Smooth muscle cell (in vitro differentiated cells): ENCODE data around the gene MTG2. TPM values are rescaled to one million over a fixed set of nuclear protein-coding genes. Genes with fewer than 3 reads are reported as not detected.

Experiments
- DNase-seq: peaks from one replicate; lab custom pipeline; 2025; ENCODE audit not compliant: unreplicated experiment; lab: John Stamatoyannopoulos, UW
- H2AFZ ChIP-seq: fragments of 200-600 bp; sonication (generic); 2 replicates; pipeline ENCODE4 v1.6.0; 2016; ENCODE audit warnings: antibody characterized with exemption, low read depth, mild to moderate bottlenecking
- H3F3A ChIP-seq: fragments of 200-600 bp; sonication (generic); 2 replicates; pipeline ENCODE4 v1.6.0; 2017; ENCODE audit warnings: antibody characterized with exemption, low read depth
- H3K27ac ChIP-seq: fragments of 200-600 bp; sonication (generic); 2 replicates; pipeline ENCODE4 v1.5.1; 2016; ENCODE audit warnings: low read depth, mild to moderate bottlenecking
- H3K27me3 ChIP-seq: fragments of 200-600 bp; sonication (generic); 2 replicates; pipeline ENCODE4 v1.6.1; 2016; ENCODE audit warnings: low read depth, mild to moderate bottlenecking
- H3K36me3 ChIP-seq: fragments of 200-600 bp; sonication (generic); 2 replicates; pipeline ENCODE4 v1.5.1; 2016; ENCODE audit warnings: low read depth
- H3K4me1 ChIP-seq: fragments of 200-600 bp; sonication (generic); 2 replicates; pipeline ENCODE4 v1.5.1; 2016; ENCODE audit warnings: low read depth
- H3K4me2 ChIP-seq: fragments of 200-600 bp; sonication (generic); 2 replicates; pipeline ENCODE4 v1.6.0; 2016; ENCODE audit warnings: mild to moderate bottlenecking
- H3K4me3 ChIP-seq: fragments of 200-600 bp; sonication (generic); 2 replicates; pipeline ENCODE4 v1.5.1; 2016; ENCODE audit warnings: mild to moderate bottlenecking
- H3K79me2 ChIP-seq: fragments of 200-600 bp; sonication (generic); 2 replicates; pipeline ENCODE4 v1.6.0; 2016; ENCODE audit warnings: low read depth, mild to moderate bottlenecking
- H3K9ac ChIP-seq: fragments of 200-600 bp; sonication (generic); 2 replicates; pipeline ENCODE4 v1.6.0; 2016; ENCODE audit warnings: low read depth
- H3K9me3 ChIP-seq: fragments of 200-600 bp; sonication (generic); replicated peaks from 2 replicates; pipeline ENCODE4 v1.5.1; 2016; ENCODE audit warnings: low read depth
- H4K20me1 ChIP-seq: fragments of 200-600 bp; sonication (generic); 2 replicates; pipeline ENCODE4 v1.6.0; 2016; ENCODE audit warnings: low read depth
- CTCF ChIP-seq: fragments of 200-600 bp; sonication (generic); IDR thresholded peaks from 2 replicates; pipeline ENCODE4 v1.5.1; 2017; ENCODE audit warnings: borderline replicate concordance, mild to moderate bottlenecking, antibody characterized with exemption; ENCODE audit not compliant: insufficient read depth, poor library complexity, severe bottlenecking
- WGBS: methylation state at CpG from one replicate; pipeline ENCODE4 v1.1.7; 2016; ENCODE audit warnings: low lambda C conversion rate; 5-methylcytosine and 5-hydroxymethylcytosine counted together
- polyA plus RNA-seq: library from polyadenylated mRNA; unstranded; fragments of >200 nt; fragmentation: Nextera tagmentation; extraction: Ambion mirVana; gene quantifications from 2 replicates; pipeline ENCODE4 v1.2.1, GENCODE V29; 2016
- total RNA-seq: library from RNA; depleted of rRNA; stranded (reverse); fragments of >200 nt; gene quantifications from 2 replicates; pipeline ENCODE4 v1.2.3, GENCODE V29; 2014

Gene MTG2
- total and polyA plus RNA-seq, 2 experiments from 2014 or later = 17.9 to 21.9 TPM

- Histone ChIP-seq H3K9ac (no peak overlapping the region), H3K4me2 (no peak overlapping the region), H3K4me1 (no peaks in the 10 kb centered on the region), H4K20me1 (peaks cover 100% of the 10 kb centered on the region), H2AFZ (no peak overlapping the region), H3K27me3 (no peaks in the 10 kb centered on the region), H3K9me3 (no peaks in the 10 kb centered on the region), H3F3A (no peaks in the 10 kb centered on the region), H3K79me2 (peaks cover 100% of the 10 kb centered on the region), H3K36me3 (no peaks in the 10 kb centered on the region), H3K4me3 (no peak overlapping the region), H3K27ac (no peak overlapping the region)
- TF ChIP-seq CTCF = no peak
- 98% methylated on average over 6 of the region's 6 CpGs for WGBS
- DNase-seq = no peak
These were observed 66.2 kb downstream of the MTG2 start for GRCh38 chr20:62248890-62249560.

GRCh38 chr20:62252342-62252966, 69.6 kb downstream of the MTG2 start:
- Histone ChIP-seq H3K27me3 (no peaks in the 10 kb centered on the region), H3F3A (no peaks in the 10 kb centered on the region), H3K4me2 (no peak overlapping the region), H4K20me1 (peaks cover 100% of the 10 kb centered on the region), H3K36me3 (no peaks in the 10 kb centered on the region), H3K27ac (no peak overlapping the region), H3K4me3 (no peak overlapping the region), H3K79me2 (peaks cover 100% of the 10 kb centered on the region), H3K9ac (no peak overlapping the region), H2AFZ (no peak overlapping the region), H3K9me3 (no peaks in the 10 kb centered on the region), H3K4me1 (no peaks in the 10 kb centered on the region)
- DNase-seq = no peak
- WGBS = 95% methylated on average over 26 of the region's 26 CpGs
- TF ChIP-seq CTCF = no peak

Other genes starting within 250 kb of the MTG2 start
- gene TAF4, start 117.1 kb upstream of the MTG2 start, total RNA-seq = 7.4 and 8.5 TPM in 2 replicates
- 0.67 and 0.96 TPM in 2 replicates for gene TAF4, start 117.1 kb upstream of the MTG2 start, polyA plus RNA-seq
- 21.5 and 22.7 TPM in 2 replicates for gene LSM14B, start 60.6 kb upstream of the MTG2 start, total RNA-seq
- 4.9 and 5.6 TPM in 2 replicates for gene LSM14B, start 60.6 kb upstream of the MTG2 start, polyA plus RNA-seq
- 297 and 376 TPM in 2 replicates for gene PSMA7, start 39.6 kb upstream of the MTG2 start, total RNA-seq
- 461 and 473 TPM in 2 replicates for gene PSMA7, start 39.6 kb upstream of the MTG2 start, polyA plus RNA-seq
- gene SS18L1, start 39.3 kb upstream of the MTG2 start, total RNA-seq = 10.1 and 15.1 TPM in 2 replicates
- gene SS18L1, start 39.3 kb upstream of the MTG2 start, polyA plus RNA-seq = 1.1 and 2.3 TPM in 2 replicates
- gene HRH3, start 37.2 kb downstream of the MTG2 start, total RNA-seq = not detected in 2 replicates
- gene HRH3, start 37.2 kb downstream of the MTG2 start, polyA plus RNA-seq = not detected in 2 replicates
- gene OSBPL2, start 55.5 kb downstream of the MTG2 start, total RNA-seq = 33.8 and 34.3 TPM in 2 replicates
- gene OSBPL2, start 55.5 kb downstream of the MTG2 start, polyA plus RNA-seq = 32.0 and 37.0 TPM in 2 replicates
- gene ADRM1, start 120.0 kb downstream of the MTG2 start, total RNA-seq = 68.7 and 101 TPM in 2 replicates
- 121 and 126 TPM in 2 replicates for gene ADRM1, start 120.0 kb downstream of the MTG2 start, polyA plus RNA-seq
- 27.5 and 30.0 TPM in 2 replicates for gene LAMA5, start 184.3 kb downstream of the MTG2 start, total RNA-seq
- gene LAMA5, start 184.3 kb downstream of the MTG2 start, polyA plus RNA-seq = 27.6 and 132 TPM in 2 replicates
- 2,536 and 4,082 TPM in 2 replicates for gene RPS21, start 204.1 kb downstream of the MTG2 start, total RNA-seq
- gene RPS21, start 204.1 kb downstream of the MTG2 start, polyA plus RNA-seq = 438 and 495 TPM in 2 replicates
- 5.2 and 7.6 TPM in 2 replicates for gene CABLES2, start 224.3 kb downstream of the MTG2 start, total RNA-seq
- gene CABLES2, start 224.3 kb downstream of the MTG2 start, polyA plus RNA-seq = 7.4 and 13.7 TPM in 2 replicates
- gene RBBP8NL, start 244.5 kb downstream of the MTG2 start, total RNA-seq = 0.27 and 0.40 TPM in 2 replicates
- gene RBBP8NL, start 244.5 kb downstream of the MTG2 start, polyA plus RNA-seq = 4.4 TPM in 1 of 2 replicates, not detected in the other